ENCODE data around the gene TIAM1. TPM values are rescaled to one million over a fixed set of nuclear protein-coding genes. Genes with fewer than 3 reads are reported as not detected.
"Not testable (repeated sequence)": the region's sequence is repeated elsewhere in the genome, so short reads cannot be mapped to it uniquely, and the experiment has no call there.

TIAM1 gene
- polyA plus RNA-seq, 1 experiment = 0.11 TPM

- no peak for DNase-seq (ENCODE audit: low read depth)
- Histone ChIP-seq H3K4me3 (ENCODE audit: low read depth, low read length) (no peak overlapping the region), H3K27me3 (ENCODE audit: control insufficient read depth, insufficient read depth, low read length) (no peaks in the 10 kb centered on the region), H3K36me3 (ENCODE audit: control insufficient read depth, insufficient read depth, low read length) (no peaks in the 10 kb centered on the region)
- TF ChIP-seq CTCF (IDR thresholded peaks at IDR 0.05; ENCODE audit: insufficient read depth, low read depth, low read length) = no peak
- CTCF ChIA-PET = no interaction called here
- POLR2A ChIA-PET = no interaction called here
These were observed 109.1 kb downstream of the TIAM1 start for GRCh38 chr21:31234936-31235335.

- POLR2A ChIA-PET = no interaction called here
These were observed 110.3 kb downstream of the TIAM1 start for GRCh38 chr21:31233711-31234110.

GRCh38 chr21:31232344-31232743, 111.7 kb downstream of the TIAM1 start:
- ChIA-PET CTCF (no interaction called here), POLR2A (interaction anchor here (0.7 kb wide), 1 partner anchor 18 kb away, joined by 3 read pairs; no protein-coding TSS in a partner anchor)
- Histone ChIP-seq H3K36me3 (ENCODE audit: control insufficient read depth, insufficient read depth, low read length) (no peaks in the 10 kb centered on the region), H3K4me3 (ENCODE audit: low read depth, low read length) (no peak overlapping the region), H3K27me3 (ENCODE audit: control insufficient read depth, insufficient read depth, low read length) (no peaks in the 10 kb centered on the region)
- no peak for TF ChIP-seq CTCF (IDR thresholded peaks at IDR 0.05; ENCODE audit: insufficient read depth, low read depth, low read length)
- DNase-seq (ENCODE audit: low read depth) = no peak

More at GRCh38 chr21:31233711-31234110, 110.3 kb downstream of the TIAM1 start:
- Histone ChIP-seq H3K4me3 (ENCODE audit: low read depth, low read length) (no peak overlapping the region), H3K36me3 (ENCODE audit: control insufficient read depth, insufficient read depth, low read length) (no peaks in the 10 kb centered on the region), H3K27me3 (ENCODE audit: control insufficient read depth, insufficient read depth, low read length) (no peaks in the 10 kb centered on the region)
- CTCF ChIA-PET = no interaction called here
- no peak for TF ChIP-seq CTCF (IDR thresholded peaks at IDR 0.05; ENCODE audit: insufficient read depth, low read depth, low read length)
- no peak for DNase-seq (ENCODE audit: low read depth)

GRCh38 chr21:31230937-31231336, 113.1 kb downstream of the TIAM1 start:
- CTCF ChIA-PET = interaction anchor here (1.0 kb wide), 2 partner anchors 30 to 352 kb away, joined by 4 read pairs; no protein-coding TSS in a partner anchor
- POLR2A ChIA-PET = no interaction called here

GRCh38 chr21:31228723-31229122, 115.3 kb downstream of the TIAM1 start:
- POLR2A ChIA-PET; DNase-seq (ENCODE audit: low read depth); H3K27me3 ChIP-seq (ENCODE audit: control insufficient read depth, insufficient read depth, low read length); CTCF ChIA-PET; H3K36me3 ChIP-seq (ENCODE audit: control insufficient read depth, insufficient read depth, low read length); H3K4me3 ChIP-seq (ENCODE audit: low read depth, low read length): not testable (repeated sequence)

More at GRCh38 chr21:31230937-31231336, 113.1 kb downstream of the TIAM1 start:
- H3K36me3 ChIP-seq (ENCODE audit: control insufficient read depth, insufficient read depth, low read length) = no peaks in the 10 kb centered on the region
- no peak overlapping the region for H3K4me3 ChIP-seq (ENCODE audit: low read depth, low read length)
- no peaks in the 10 kb centered on the region for H3K27me3 ChIP-seq (ENCODE audit: control insufficient read depth, insufficient read depth, low read length)
- no peak for TF ChIP-seq CTCF (IDR thresholded peaks at IDR 0.05; ENCODE audit: insufficient read depth, low read depth, low read length)
- DNase-seq (ENCODE audit: low read depth) = no peak

GRCh38 chr21:31225713-31226112, 118.3 kb downstream of the TIAM1 start:
- CTCF ChIA-PET = no interaction called here

More at GRCh38 chr21:31225713-31226112, 118.3 kb downstream of the TIAM1 start:
- TF ChIP-seq CTCF (IDR thresholded peaks at IDR 0.05; ENCODE audit: insufficient read depth, low read depth, low read length) = no peak
- POLR2A ChIA-PET = no interaction called here
- Histone ChIP-seq H3K27me3 (ENCODE audit: control insufficient read depth, insufficient read depth, low read length) (no peaks in the 10 kb centered on the region), H3K36me3 (ENCODE audit: control insufficient read depth, insufficient read depth, low read length) (no peaks in the 10 kb centered on the region), H3K4me3 (ENCODE audit: low read depth, low read length) (no peak overlapping the region)
- no peak for DNase-seq (ENCODE audit: low read depth)
